GM18526 (cell line): ENCODE data around the gene PFKL.

Experiments
- POLR2A ChIP-seq: IDR thresholded peaks from 3 replicates; pipeline ENCODE4 v1.6.1; 2011; ENCODE audit not compliant: insufficient read length; ENCODE audit errors: extremely low read depth

PFKL gene

DNA sequence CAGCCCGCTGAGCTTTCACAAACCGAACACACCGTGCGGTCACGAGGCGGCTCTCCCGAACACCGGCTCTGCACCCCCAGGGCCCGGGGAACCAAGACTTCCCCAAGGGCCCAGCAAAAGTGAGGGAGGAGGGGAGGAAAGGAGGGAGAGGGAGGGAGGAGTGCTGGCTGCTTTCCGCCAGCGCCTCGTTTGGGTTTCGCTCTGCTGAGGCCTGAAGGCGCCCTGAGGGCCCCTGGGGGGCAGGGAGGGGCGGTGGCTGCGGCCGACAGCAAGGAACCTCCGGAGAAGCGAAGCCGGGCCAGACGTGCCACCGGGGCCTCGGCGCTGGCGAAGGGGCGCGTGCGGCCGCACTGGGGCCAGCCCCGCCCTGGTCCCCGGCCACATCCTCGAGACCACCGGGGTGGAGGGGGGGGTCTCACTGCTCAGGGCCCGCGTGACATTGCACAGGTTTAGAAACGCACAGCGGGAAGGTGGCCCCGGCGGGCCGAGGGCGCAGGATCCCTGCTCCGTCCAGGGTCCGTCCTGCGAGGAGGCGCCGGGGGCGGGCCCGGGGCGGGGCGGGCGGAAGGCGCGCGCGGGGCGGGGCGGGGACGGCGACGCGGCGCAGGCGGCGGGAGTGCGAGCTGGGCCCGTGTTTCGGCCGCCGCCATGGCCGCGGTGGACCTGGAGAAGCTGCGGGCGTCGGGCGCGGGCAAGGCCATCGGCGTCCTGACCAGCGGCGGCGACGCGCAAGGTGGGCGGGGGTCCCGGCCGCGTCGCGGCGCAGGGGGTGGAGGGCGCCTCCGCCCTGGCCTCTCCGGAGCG, at the start of gene PFKL:
Gene PFKL (plus strand): TSS at position 596 of the 804 bp plus-strand sequence. CDS start 53 bp downstream, at position 649.
- peak; percentile 64 for TF ChIP-seq POLR2A

DNA sequence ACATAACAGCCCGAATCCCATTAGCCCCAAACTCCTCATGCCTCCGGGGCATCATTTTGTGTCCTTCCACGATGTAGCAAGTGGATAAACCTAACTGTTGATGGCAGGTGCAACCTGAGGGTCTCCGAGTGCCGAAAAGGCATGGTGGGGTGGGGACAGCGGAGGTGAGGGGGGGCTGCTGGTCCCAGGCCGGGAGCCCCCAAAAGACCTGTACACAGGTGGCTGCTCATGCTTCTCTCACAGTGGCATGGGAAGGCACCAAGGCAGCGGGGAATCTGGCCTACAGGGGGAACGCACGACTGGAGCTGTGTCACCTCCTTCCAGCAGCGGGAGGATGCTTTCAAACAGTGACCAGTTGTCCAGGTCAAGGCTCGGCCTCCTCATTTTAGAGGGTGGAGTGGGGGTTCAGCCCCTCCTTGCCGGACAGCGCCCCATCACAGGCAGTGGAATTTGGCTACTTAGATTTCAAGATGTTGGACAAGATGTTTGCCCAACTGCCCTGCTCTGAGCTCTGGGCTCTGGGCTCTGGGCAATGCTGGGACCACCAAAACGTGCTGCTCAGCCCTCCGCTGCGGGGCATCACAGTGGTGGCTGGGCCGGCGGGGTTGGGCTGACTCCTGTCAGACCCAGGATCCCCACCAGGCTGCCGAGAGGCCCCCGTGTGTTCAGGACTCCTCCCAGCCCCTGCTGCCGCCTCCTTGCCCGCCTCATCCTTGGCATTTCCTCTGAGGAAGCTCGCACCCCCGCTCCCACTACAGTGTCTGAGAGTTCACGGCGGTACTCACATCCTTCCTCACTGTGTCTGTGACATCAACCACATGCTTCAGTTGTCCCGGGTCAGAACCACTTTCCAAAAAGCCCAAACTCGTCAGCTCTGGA, 45.8 kb upstream of the PFKL start:
- TF ChIP-seq POLR2A = no peak

DNA sequence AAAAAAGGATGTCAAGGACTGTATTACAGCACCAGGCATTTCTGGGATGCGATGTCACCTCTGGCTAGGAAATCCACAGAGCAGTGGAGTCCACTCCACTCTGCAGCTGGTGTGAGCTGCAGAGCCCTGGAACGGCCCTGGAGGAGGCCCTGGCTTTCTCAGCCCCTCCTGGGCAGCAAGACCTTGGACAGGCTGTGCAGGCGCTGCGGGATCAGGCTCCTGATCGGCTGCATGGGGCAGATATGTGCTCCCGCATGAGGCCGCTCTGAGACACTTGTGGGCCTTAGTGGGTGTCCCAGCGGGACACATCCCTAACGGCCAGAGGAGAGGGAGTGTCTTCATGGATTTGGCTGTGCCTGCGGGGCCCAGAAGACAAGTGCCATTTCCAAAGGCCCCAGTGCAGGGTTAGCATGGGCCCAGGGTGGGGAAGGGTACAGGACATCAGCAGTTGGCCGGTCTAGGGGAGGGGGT, 44.3 kb upstream of the PFKL start:
- TF ChIP-seq POLR2A = no peak

GRCh38 chr21:44258056-44258725, 41.7 kb upstream of the PFKL start:
- TF ChIP-seq POLR2A = no peak

DNA sequence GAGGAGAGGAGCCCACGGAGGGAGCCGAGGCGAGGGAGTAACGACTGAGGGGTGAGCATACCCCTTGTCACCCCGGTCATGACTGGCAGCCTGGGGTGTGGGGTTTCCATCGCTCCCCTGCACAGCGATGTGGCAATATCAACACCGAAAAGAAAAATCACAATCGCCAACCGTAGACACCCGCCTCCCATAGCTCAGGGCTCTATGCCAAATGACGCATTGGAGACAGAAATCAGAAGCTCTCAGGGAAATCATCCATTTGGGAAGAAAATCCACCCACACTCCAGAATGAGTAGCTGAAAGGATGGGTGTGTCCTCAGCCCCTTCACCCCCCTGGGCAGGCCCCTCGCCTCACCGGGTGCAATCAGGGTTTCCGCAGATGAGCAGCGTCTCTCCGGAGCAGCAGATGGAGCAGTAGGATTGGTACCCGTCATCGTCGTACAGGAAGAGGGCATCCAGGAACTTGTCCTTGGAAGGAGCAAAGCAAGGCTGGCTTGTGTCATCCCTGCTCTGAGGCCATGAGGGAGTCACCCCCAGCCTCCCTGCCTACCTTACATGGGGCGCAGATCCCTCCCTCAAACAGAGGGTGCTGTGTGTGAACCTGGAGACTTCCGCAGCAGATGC, 40.7 kb upstream of the PFKL start:
- TF ChIP-seq POLR2A = no peak

DNA sequence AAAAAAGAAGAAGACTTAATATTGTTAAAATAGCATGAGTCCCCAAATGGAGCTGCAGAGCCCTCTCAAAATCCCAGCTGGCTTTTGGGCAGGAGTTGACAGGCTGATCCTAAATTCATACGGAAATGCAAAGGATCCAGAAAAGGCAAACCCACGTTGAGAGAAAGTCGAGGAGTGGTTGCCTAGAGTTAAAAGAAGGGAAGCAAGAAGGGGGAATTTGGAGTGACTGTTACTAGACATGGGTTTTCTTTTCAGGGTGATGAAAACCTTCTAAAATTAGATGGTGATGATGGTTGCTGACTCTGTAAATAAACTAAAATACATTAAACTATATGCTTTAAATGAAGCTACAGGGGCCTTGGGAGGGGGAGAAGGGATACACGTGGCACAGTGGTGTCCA, 39.8 kb upstream of the PFKL start:
- TF ChIP-seq POLR2A = no peak

- no peak for TF ChIP-seq POLR2A
These were observed 38.8 kb upstream of the PFKL start for GRCh38 chr21:44260791-44261631.

DNA sequence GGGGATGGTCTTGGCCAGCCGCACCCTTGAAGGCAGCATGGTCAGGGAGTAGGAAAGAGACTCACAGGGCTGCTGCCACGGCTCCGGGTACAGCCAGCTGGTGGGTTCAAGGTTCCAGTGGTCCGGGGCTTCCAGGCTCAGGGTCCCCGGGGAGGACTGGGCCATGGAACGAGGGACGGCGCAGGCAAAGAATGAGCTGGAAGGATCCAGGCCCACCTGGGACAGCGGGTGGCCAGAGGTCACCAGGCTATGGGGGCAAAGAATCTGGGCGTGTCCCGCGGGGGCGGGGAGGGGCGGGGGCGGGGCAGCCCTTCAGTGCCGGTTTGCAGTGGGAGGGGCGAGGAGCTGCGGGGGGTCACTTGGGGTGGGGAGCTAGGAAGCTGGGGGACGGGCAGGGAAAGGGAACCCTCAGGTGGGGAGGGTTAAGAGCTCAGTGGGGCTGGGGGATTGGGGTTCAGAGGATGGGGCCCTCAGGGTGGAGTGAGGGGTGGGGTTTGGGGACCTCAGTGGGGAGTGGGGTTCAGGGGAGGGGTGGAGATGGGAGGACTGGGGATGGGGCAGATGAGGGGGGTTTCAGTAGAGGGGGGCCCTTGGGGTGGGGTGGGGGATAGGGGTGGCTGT, 38.1 kb upstream of the PFKL start, which contains the start of gene DNMT3L:
Gene DNMT3L (minus strand): TSS at position 223 of the 621 bp plus-strand sequence. CDS start 638 bp downstream, outside the sequence.
- TF ChIP-seq POLR2A = no peak

DNA sequence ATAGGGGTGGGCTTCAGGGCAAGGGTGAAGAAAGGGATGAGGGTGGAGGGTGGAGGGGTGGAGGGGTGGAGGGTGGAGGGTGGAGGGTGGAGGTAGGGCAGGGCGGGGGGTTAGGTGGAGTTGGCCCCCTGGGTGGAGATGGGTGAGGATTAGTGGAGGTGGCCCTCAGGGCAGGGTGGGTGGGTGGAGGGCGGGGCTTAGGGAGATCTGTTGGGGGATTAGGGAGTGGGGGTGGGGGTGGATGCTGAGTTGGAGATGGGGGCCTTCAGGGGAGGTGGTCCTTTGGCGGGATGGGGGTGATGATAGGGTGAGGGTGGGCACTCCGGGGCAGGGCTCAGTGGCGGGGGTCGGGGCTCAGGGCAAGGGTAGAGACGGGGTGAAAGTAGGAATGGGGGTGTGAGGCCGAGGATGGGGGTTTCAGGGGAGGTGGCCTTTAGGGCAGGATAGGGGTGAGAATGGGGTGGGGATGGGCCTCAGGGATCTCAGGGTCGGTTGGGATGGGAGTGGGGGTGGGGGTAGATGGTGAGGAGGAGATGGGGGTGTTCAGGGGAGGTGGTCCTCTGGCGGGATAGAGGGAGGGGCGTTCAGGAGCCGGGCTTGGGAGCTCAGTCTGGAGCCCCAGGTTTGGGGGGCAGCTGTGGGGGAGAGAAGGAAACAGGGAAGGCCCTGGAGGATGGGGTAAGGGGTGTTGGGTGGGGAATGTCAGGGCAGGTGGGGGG, 37.4 kb upstream of the PFKL start:
- no peak for TF ChIP-seq POLR2A

DNA sequence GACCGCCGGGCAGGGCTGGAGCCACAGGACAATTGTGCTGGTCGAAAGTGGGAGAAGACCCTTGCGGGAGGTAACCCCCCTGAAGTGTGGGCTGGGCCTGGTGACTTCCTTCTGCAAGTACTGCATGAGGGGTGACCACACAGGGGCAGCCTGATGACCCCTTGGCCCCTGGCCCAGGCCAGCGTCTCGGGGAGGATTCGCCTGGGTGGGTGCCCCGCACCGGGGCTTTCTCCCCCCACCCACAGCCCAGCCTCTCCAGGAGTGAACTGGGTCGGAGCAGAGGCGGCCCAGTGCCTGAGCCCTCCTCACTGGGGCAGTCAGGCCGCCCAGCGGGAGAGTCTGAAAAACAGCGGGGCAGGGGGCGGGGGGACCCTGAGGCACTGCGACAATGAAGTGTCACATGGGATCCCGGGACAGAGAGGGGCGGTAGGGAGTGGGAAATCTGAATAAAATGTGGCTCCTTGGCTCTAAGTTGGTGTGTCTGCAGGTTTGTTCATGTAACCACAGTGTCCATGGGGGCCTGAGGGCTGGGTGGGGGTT, 36.6 kb upstream of the PFKL start:
- TF ChIP-seq POLR2A = no peak

GRCh38 chr21:44263768-44264167, 36.1 kb upstream of the PFKL start:
- TF ChIP-seq POLR2A = no peak

DNA sequence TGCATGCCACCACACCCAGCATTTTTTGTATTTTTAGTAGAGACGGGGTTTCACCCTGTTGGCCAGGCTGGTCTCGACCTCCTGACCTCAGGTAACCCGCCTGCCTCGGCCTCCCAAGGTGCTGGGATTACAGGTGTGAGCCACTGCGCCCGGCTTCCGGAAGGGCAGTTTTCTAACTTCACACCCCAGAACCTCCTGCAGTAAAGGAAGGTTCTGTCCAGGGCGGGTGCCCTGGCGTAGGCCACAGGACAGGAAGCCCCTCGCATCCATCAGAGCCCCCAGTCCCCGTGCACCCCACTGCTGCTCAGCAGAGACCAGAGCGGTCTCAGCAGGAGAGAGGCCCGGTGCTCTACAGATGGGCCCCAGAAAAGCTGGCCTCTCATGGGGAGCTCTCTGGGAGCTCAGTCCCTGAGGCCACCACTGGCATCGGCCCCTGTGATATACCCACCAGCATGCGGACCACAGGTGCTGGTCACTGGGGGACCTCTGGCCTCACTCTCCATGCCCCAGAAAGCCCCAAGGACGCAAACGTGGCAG, 34.1 kb upstream of the PFKL start:
- no peak for TF ChIP-seq POLR2A
